Measurements from ENCODE around the gene DDR1. TPM values are rescaled to one million over a fixed set of nuclear protein-coding genes. Genes with fewer than 3 reads are reported as not detected.
"Not testable (repeated sequence)": the region's sequence is repeated elsewhere in the genome, so short reads cannot be mapped to it uniquely, and the experiment has no call there.

DDR1 gene
- total RNA-seq, 1 experiment from 2014 or later: 127 TPM

DNA sequence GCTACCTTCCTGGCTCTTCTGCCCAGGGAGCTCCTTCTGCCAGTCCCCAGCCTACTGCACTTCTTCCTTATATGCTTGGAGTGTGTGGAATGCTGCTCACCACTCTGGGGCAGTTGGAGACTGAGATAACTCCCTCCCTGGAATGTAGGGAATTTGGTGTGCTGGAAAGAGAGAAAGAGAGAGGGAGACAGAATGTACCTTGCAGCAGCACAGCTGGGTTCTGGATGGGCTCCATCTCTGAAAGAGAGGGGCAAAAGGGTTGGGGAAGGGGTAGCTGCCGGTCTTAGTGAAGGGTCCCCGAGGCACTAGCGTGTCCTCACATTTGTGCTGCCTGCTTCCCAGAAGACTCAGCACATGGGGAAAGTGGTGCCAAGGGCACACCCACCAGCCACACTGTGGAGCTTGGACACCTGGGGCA lies 40.2 kb upstream of the DDR1 start:
- peaks cover 13% of the 10 kb centered on the region for H3K36me3 ChIP-seq (replicated peaks; ENCODE audit: control insufficient read depth, insufficient read depth, low read length)
- no peak for DNase-seq
- no peak overlapping the region for H3K4me3 ChIP-seq (ENCODE audit: insufficient read depth, low read depth, low read length)
- H3K27me3 ChIP-seq (ENCODE audit: control insufficient read depth, insufficient read depth, low read length): no peaks in the 10 kb centered on the region

- Histone ChIP-seq H3K4me3 (ENCODE audit: insufficient read depth, low read depth, low read length) (no peak overlapping the region), H3K36me3 (replicated peaks; ENCODE audit: control insufficient read depth, insufficient read depth, low read length) (peaks cover 7% of the 10 kb centered on the region), H3K27me3 (ENCODE audit: control insufficient read depth, insufficient read depth, low read length) (no peaks in the 10 kb centered on the region)
- no peak for DNase-seq
Measured at GRCh38 chr6:30845183-30845582, 39.1 kb upstream of the DDR1 start.

DNA sequence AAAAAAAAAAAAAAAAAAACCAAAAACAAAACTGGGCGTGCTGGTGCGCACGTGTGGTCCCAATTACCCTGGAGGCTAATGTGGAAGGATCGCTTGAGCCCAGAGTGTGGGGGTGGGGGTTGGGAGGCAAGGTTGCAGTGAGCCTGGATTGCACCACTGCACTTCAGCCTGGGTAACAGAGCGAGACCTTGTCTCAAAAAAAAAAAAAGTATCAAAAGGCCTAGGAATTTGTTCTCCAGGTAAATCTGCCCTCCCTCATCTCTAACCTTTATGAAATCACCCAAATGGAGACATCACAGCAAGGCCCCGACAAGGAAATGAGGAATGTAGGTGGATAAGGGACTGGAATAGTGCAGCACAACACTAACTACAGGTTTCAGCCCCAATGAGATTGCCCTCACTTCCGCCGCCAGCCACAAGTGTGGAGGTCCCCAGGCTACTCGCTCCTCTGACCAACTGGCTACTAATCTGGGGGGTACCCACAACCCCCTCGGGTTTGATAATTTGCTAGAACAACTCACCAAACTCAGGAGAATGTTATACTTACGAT lies 36.8 kb upstream of the DDR1 start:
- Histone ChIP-seq H3K36me3 (replicated peaks; ENCODE audit: control insufficient read depth, insufficient read depth, low read length) (peaks cover 4% of the 10 kb centered on the region), H3K27me3 (ENCODE audit: control insufficient read depth, insufficient read depth, low read length) (no peaks in the 10 kb centered on the region), H3K4me3 (ENCODE audit: insufficient read depth, low read depth, low read length) (peak overlapping the region; percentile 35)
- DNase-seq: no peak

- Histone ChIP-seq H3K36me3 (replicated peaks; ENCODE audit: control insufficient read depth, insufficient read depth, low read length) (peaks cover 4% of the 10 kb centered on the region), H3K4me3 (ENCODE audit: insufficient read depth, low read depth, low read length) (peak overlapping the region; percentile 35)
- peak; percentile 66 for DNase-seq
Measured at GRCh38 chr6:30847971-30848436, 36.3 kb upstream of the DDR1 start.

GRCh38 chr6:30849903-30850651 lies 34.2 kb upstream of the DDR1 start:
- H3K4me3 ChIP-seq (ENCODE audit: insufficient read depth, low read depth, low read length): no peak overlapping the region
- peaks cover 2% of the 10 kb centered on the region for H3K36me3 ChIP-seq (replicated peaks; ENCODE audit: control insufficient read depth, insufficient read depth, low read length)
- no peaks in the 10 kb centered on the region for H3K27me3 ChIP-seq (ENCODE audit: control insufficient read depth, insufficient read depth, low read length)
- no peak for DNase-seq

More at GRCh38 chr6:30847971-30848436, 36.3 kb upstream of the DDR1 start:
- no peaks in the 10 kb centered on the region for H3K27me3 ChIP-seq (ENCODE audit: control insufficient read depth, insufficient read depth, low read length)

GRCh38 chr6:30852459-30852858 lies 31.9 kb upstream of the DDR1 start:
- H3K4me3 ChIP-seq (ENCODE audit: insufficient read depth, low read depth, low read length); H3K36me3 ChIP-seq (replicated peaks; ENCODE audit: control insufficient read depth, insufficient read depth, low read length); DNase-seq; H3K27me3 ChIP-seq (ENCODE audit: control insufficient read depth, insufficient read depth, low read length): not testable (repeated sequence)

DNA sequence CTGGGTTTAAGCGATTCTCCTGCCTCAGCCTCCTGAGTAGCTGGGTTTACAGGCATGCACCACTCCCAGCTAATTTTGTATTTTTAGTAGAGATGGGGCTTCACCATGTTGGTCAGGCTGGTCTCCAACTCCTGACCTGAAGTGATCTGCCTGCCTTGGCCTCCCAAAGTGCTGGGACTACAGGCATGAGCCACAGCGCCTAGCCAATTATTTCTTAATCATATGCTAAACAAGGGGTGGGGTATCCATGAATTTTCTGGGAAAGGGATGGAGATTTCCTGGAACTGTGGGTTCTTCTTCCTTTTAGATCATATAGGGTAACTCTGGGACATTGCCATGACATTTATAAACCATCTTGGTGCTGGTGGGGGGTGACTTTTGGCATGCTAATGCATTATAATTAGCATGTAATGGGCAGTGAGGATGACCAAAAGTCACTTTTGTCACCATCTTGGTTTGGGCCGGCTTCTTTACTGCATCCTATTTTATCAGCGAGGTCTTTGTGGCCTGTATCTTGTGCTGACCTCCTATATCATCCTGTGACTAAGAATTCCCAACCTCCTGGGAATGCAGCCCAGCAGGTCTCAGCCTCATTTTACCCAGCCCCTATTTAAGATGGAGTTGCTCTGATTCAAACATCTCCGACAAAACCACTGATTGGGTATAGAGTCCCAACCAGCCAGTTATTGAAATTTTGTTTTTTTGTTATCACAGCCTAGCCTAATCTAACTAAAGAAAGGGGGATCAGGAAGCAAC lies 29.9 kb upstream of the DDR1 start:
- no peak overlapping the region for H3K4me3 ChIP-seq (ENCODE audit: insufficient read depth, low read depth, low read length)
- H3K36me3 ChIP-seq (replicated peaks; ENCODE audit: control insufficient read depth, insufficient read depth, low read length): no peaks in the 10 kb centered on the region
- no peak for DNase-seq
- no peaks in the 10 kb centered on the region for H3K27me3 ChIP-seq (ENCODE audit: control insufficient read depth, insufficient read depth, low read length)

DNA sequence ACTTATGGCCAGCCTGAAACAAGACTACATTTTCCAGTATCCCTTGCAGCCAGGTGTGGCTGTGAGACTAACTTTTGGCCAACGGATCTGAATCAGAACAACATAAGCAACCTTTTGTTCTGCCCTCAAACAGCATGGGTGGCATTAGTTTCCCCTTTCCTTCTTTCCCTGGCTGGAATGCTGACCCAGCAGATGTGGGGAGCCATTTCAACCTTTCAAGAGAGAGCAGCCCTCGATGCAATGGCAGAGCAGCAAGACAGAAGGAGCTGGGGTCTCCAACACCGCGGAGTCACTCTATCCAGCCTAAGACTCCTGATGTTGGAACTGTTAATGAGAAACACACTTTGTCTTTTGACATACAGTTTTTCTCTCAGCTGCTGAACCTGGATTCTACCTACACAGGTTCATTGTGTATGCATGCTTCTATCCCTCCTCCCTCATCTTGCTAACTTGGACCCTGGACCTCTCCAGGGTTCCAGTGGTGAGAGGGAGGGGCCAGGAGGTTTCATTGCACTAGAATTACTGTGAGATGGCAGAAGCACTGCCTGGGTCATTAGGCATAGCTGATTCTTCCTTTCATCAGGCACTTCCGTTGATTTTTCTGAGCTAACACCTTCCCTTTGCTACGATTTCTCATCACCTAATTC lies 28.8 kb upstream of the DDR1 start:
- Histone ChIP-seq H3K27me3 (ENCODE audit: control insufficient read depth, insufficient read depth, low read length) (no peaks in the 10 kb centered on the region), H3K4me3 (ENCODE audit: insufficient read depth, low read depth, low read length) (no peak overlapping the region), H3K36me3 (replicated peaks; ENCODE audit: control insufficient read depth, insufficient read depth, low read length) (no peaks in the 10 kb centered on the region)
- DNase-seq: no peak

DNA sequence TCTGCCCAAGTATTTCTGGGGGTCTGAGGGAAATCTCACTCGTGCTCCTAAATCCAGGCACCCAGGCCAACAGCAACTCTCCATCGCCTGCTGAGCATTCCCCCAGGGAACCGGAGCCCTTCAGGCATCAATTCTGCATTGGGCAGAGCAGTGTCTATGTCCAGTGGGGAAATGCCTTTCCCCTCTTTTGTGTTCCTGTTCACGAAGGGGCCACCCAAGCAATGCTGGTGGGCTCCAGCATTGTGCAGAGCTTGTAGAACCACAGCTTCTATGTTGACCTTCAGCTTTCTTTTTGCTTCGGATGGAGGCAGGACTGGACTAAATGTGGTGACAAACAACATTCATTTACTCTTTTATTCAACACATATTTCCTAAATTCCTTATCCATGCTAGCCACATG lies 27.2 kb upstream of the DDR1 start:
- H3K36me3 ChIP-seq (replicated peaks; ENCODE audit: control insufficient read depth, insufficient read depth, low read length): no peaks in the 10 kb centered on the region
- DNase-seq: no peak
- no peak overlapping the region for H3K4me3 ChIP-seq (ENCODE audit: insufficient read depth, low read depth, low read length)
- no peaks in the 10 kb centered on the region for H3K27me3 ChIP-seq (ENCODE audit: control insufficient read depth, insufficient read depth, low read length)

GRCh38 chr6:30857549-30857948 lies 26.8 kb upstream of the DDR1 start:
- H3K4me3 ChIP-seq (ENCODE audit: insufficient read depth, low read depth, low read length): no peak overlapping the region
- H3K36me3 ChIP-seq (replicated peaks; ENCODE audit: control insufficient read depth, insufficient read depth, low read length): no peaks in the 10 kb centered on the region
- no peak for DNase-seq
- H3K27me3 ChIP-seq (ENCODE audit: control insufficient read depth, insufficient read depth, low read length): no peaks in the 10 kb centered on the region

- not testable (repeated sequence) for H3K27me3 ChIP-seq (ENCODE audit: control insufficient read depth, insufficient read depth, low read length); DNase-seq; H3K36me3 ChIP-seq (replicated peaks; ENCODE audit: control insufficient read depth, insufficient read depth, low read length); H3K4me3 ChIP-seq (ENCODE audit: insufficient read depth, low read depth, low read length)
Measured at GRCh38 chr6:30859726-30860125, 24.6 kb upstream of the DDR1 start.

GRCh38 chr6:30861257-30862048 lies 22.9 kb upstream of the DDR1 start:
- no peak for DNase-seq
- Histone ChIP-seq H3K4me3 (ENCODE audit: insufficient read depth, low read depth, low read length) (no peak overlapping the region), H3K27me3 (ENCODE audit: control insufficient read depth, insufficient read depth, low read length) (no peaks in the 10 kb centered on the region), H3K36me3 (replicated peaks; ENCODE audit: control insufficient read depth, insufficient read depth, low read length) (no peaks in the 10 kb centered on the region)

- H3K4me3 ChIP-seq (ENCODE audit: insufficient read depth, low read depth, low read length): no peak overlapping the region
- no peaks in the 10 kb centered on the region for H3K27me3 ChIP-seq (ENCODE audit: control insufficient read depth, insufficient read depth, low read length)
- no peaks in the 10 kb centered on the region for H3K36me3 ChIP-seq (replicated peaks; ENCODE audit: control insufficient read depth, insufficient read depth, low read length)
- no peak for DNase-seq
Measured at GRCh38 chr6:30862156-30862875, 22.0 kb upstream of the DDR1 start.
